Activated naive CD8-positive, alpha-beta T cell treated with anti-CD3 and anti-CD28 coated beads, Interleukin-2, amount 50 U/mL, for 24 hours (primary cell): ENCODE measurements around the gene TMOD1.

Experiments used
- ATAC-seq: fragments of 150-1000 bp; cut with Tn5 transposase; one replicate; pipeline ENCODE4 v1.10.0; 2021
- DNase-seq: peaks from one replicate; pipeline ENCODE4 v3.0.0; 2021
- H3K27ac Mint-ChIP-seq: one replicate; pipeline ENCODE4 v1.8.0; 2021; ENCODE audit warnings: mild to moderate bottlenecking, mixed read lengths
- H3K27me3 Mint-ChIP-seq: one replicate; pipeline ENCODE4 v1.8.0; 2021; ENCODE audit warnings: mixed read lengths
- H3K36me3 Mint-ChIP-seq: one replicate; pipeline ENCODE4 v1.8.0; 2021; ENCODE audit warnings: low read depth, mixed read lengths
- H3K4me1 Mint-ChIP-seq: one replicate; pipeline ENCODE4 v1.8.0; 2021; ENCODE audit warnings: mixed read lengths
- H3K4me3 Mint-ChIP-seq: one replicate; pipeline ENCODE4 v1.8.0; 2021; ENCODE audit warnings: mild to moderate bottlenecking, moderate library complexity, mixed read lengths
- H3K9me3 Mint-ChIP-seq: one replicate; pipeline ENCODE4 v1.8.0; 2021; ENCODE audit warnings: mixed read lengths

TMOD1 gene

DNA sequence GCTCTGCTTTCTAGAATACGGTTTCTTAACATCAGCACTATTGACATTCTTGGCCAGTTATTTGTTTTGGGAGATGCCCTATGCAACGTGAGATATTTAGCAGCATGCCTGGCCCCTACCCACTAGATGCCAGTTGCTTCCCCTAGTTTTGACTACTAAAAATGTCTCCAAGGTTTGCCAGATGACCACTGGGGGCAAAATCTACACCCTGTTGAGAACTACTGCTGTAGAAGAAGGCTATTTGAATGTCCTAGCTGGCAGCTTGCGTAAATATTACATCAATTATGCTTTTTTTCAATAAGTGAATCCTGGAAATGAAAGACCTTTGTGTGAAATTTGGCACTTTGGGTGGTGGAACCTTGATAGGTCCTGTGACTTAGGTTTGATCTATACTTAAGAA, 137.2 kb downstream of the TMOD1 start:
- Mint-ChIP-seq H3K27ac (no peak overlapping the region), H3K9me3 (no peaks in the 10 kb centered on the region), H3K27me3 (no peaks in the 10 kb centered on the region), H3K36me3 (peaks cover 52% of the 10 kb centered on the region), H3K4me3 (no peak overlapping the region), H3K4me1 (peaks cover 47% of the 10 kb centered on the region)
- DNase-seq (no peak), ATAC-seq (no peak)

DNA sequence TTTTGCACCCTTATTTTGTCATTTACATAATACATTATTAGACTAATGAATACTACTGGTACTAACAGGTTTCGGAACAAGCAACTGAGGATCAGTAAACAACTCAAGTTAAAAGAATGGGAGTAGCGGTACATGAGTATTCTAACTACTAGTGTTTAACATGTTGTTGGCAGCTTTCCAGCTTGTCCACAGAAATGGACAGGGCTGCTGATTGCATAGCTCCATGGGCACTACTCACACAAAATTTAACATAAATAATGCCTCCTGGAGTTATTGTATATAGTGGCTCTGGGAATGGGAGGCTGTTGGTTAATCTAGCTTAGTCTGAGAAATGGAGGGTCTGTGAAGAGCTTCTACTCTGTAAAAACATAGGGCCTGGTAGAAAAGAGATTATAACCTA, 138.9 kb downstream of the TMOD1 start:
- no peak for DNase-seq
- Mint-ChIP-seq H3K36me3 (peaks cover 51% of the 10 kb centered on the region), H3K27ac (no peak overlapping the region), H3K9me3 (no peaks in the 10 kb centered on the region), H3K27me3 (no peaks in the 10 kb centered on the region), H3K4me1 (peaks cover 35% of the 10 kb centered on the region), H3K4me3 (no peak overlapping the region)
- ATAC-seq, result no peak

DNA sequence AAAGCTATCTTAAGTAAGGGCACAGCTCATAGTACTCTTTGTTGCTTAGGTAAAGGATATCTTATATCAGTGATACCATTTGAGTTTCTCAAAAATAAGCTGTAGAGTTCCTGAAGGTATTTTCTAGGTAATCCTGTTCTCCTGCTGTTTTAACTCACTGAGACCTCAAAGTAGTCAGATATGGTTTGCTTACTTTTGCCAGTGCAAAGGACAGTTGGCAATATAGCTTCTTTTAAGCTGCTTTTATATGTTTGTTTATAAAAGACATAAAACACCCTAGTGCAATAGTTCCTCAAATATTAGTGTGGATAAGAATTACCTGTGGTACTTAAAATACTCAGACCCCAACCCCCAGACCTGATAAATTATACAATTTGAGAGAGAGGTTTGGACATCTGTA, 144.3 kb downstream of the TMOD1 start:
- H3K9me3 Mint-ChIP-seq, result no peaks in the 10 kb centered on the region
- DNase-seq, result no peak
- no peak overlapping the region for H3K27ac Mint-ChIP-seq
- H3K36me3 Mint-ChIP-seq, result peaks cover 62% of the 10 kb centered on the region
- no peak for ATAC-seq
- H3K4me1 Mint-ChIP-seq, result no peaks in the 10 kb centered on the region
- no peaks in the 10 kb centered on the region for H3K27me3 Mint-ChIP-seq
- H3K4me3 Mint-ChIP-seq, result no peak overlapping the region

DNA sequence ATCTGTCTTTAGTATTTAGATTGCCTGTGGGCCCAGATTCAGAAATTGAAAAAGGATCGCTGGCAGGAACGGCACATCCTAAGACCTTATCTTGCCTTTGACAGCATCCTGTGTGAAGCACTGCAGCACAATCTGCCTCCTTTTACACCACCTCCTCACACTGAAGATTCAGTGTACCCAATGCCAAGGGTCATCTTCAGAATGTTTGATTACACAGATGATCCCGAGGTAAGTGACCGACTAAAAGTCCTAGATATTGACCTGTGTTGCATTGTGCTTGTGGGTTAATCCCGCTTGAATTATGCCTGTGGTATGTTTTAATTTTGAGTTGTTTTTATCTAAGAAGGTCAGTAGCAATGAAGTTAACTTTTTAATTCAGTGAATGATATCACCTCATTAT, 146.5 kb downstream of the TMOD1 start:
- no peak overlapping the region for H3K4me3 Mint-ChIP-seq
- DNase-seq (no peak), ATAC-seq (no peak)
- no peaks in the 10 kb centered on the region for H3K9me3 Mint-ChIP-seq
- no peak overlapping the region for H3K27ac Mint-ChIP-seq
- H3K27me3 Mint-ChIP-seq, result no peaks in the 10 kb centered on the region
- no peaks in the 10 kb centered on the region for H3K4me1 Mint-ChIP-seq
- H3K36me3 Mint-ChIP-seq, result peaks cover 56% of the 10 kb centered on the region
